DND-41 (cell line): ENCODE measurements around the gene NFASC.

Source experiments
- ATAC-seq: fragments of 200-7000 bp; cut with Tn5 transposase; 3 replicates; pipeline ENCODE4 v1.9.1; 2021; ENCODE audit warnings: low read depth; ENCODE audit not compliant: insufficient read depth
- DNase-seq: peaks from one replicate; pipeline ENCODE4 v3.0.0-alpha.2; 2020
- H2AFZ ChIP-seq: 2 replicates; pipeline ENCODE4 v1.6.0; 2012; ENCODE audit warnings: low read depth, low read length
- H3K27ac ChIP-seq: 2 replicates; pipeline ENCODE4 v1.5.1; 2012; ENCODE audit warnings: low read length, inconsistent platforms
- H3K27me3 ChIP-seq: fragments of 200-600 bp; sonication (generic); 2 replicates; pipeline ENCODE4 v1.6.0; 2012; ENCODE audit warnings: low read length, mild to moderate bottlenecking, inconsistent platforms; ENCODE audit not compliant: insufficient read depth, poor library complexity
- H3K36me3 ChIP-seq: 2 replicates; pipeline ENCODE4 v1.5.1; 2012; ENCODE audit warnings: low read length, inconsistent platforms; ENCODE audit not compliant: insufficient read depth
- H3K4me1 ChIP-seq: 2 replicates; pipeline ENCODE4 v1.5.1; 2012; ENCODE audit warnings: mild to moderate bottlenecking, low read length; ENCODE audit not compliant: insufficient read depth
- H3K4me2 ChIP-seq: 2 replicates; pipeline ENCODE4 v1.6.0; 2012; ENCODE audit warnings: mild to moderate bottlenecking, moderate library complexity, low read length, inconsistent platforms; ENCODE audit not compliant: insufficient read depth
- H3K4me3 ChIP-seq, 2 experiments: fragments of 200-600 bp in 1 of 2; shearing (Covaris generic) in 1 of 2; 2 replicates each; pipeline ENCODE4 v1.5.1; 2012 to 2016; ENCODE audit warnings: inconsistent platforms in 2 of 2, low read length in 2 of 2, mild to moderate bottlenecking in 2 of 2, low read depth in 1 of 2, moderate library complexity in 1 of 2
- H3K79me2 ChIP-seq: 2 replicates; pipeline ENCODE4 v1.6.0; 2012; ENCODE audit warnings: low read length, inconsistent platforms; ENCODE audit not compliant: insufficient read depth
- H3K9ac ChIP-seq: 2 replicates; pipeline ENCODE4 v1.6.0; 2012; ENCODE audit warnings: low read depth, mild to moderate bottlenecking, inconsistent platforms, low read length, moderate library complexity
- H3K9me3 ChIP-seq: 2 replicates; pipeline ENCODE4 v1.5.1; 2012; ENCODE audit warnings: low read length, moderate library complexity, mild to moderate bottlenecking, inconsistent platforms; ENCODE audit not compliant: insufficient read depth, severe bottlenecking
- H4K20me1 ChIP-seq: 2 replicates; pipeline ENCODE4 v1.6.0; 2012; ENCODE audit warnings: low read length; ENCODE audit not compliant: insufficient read depth
- CTCF ChIP-seq: IDR thresholded peaks from 2 replicates; pipeline ENCODE4 v1.5.1; 2012; ENCODE audit warnings: borderline replicate concordance, low read length, moderate library complexity, mild to moderate bottlenecking; ENCODE audit not compliant: poor library complexity, severe bottlenecking; ENCODE audit errors: extremely low read depth
- EZH2 ChIP-seq: IDR thresholded peaks from 3 replicates; pipeline ENCODE4 v1.6.1; 2012; ENCODE audit warnings: borderline replicate concordance, low read depth, mild to moderate bottlenecking, moderate library complexity, low read length, inconsistent platforms; ENCODE audit not compliant: severe bottlenecking

The NFASC gene

GRCh38 chr1:204902671-204903070, 32.0 kb downstream of the NFASC start:
- Histone ChIP-seq H2AFZ (no peak overlapping the region), H3K27ac (no peak overlapping the region), H3K36me3 (no peaks in the 10 kb centered on the region), H3K4me2 (no peak overlapping the region), H3K9ac (no peak overlapping the region), H4K20me1 (no peaks in the 10 kb centered on the region), H3K4me3 (no peak overlapping the region), H3K9me3 (no peaks in the 10 kb centered on the region), H3K79me2 (no peaks in the 10 kb centered on the region), H3K27me3 (peaks cover 29% of the 10 kb centered on the region), H3K4me1 (no peaks in the 10 kb centered on the region)
- ATAC-seq (no peak), DNase-seq (no peak)
- TF ChIP-seq EZH2, result no peak
- no peak for TF ChIP-seq CTCF

- Histone ChIP-seq H3K9ac (no peak overlapping the region), H3K9me3 (no peaks in the 10 kb centered on the region), H3K4me1 (no peaks in the 10 kb centered on the region), H4K20me1 (no peaks in the 10 kb centered on the region), H3K4me3 (no peak overlapping the region), H3K27ac (no peak overlapping the region), H3K36me3 (no peaks in the 10 kb centered on the region), H3K27me3 (peaks cover 25% of the 10 kb centered on the region), H3K79me2 (no peaks in the 10 kb centered on the region), H2AFZ (no peak overlapping the region), H3K4me2 (no peak overlapping the region)
- DNase-seq (no peak), ATAC-seq (no peak)
- no peak for TF ChIP-seq EZH2
- no peak for TF ChIP-seq CTCF
These were observed 33.7 kb downstream of the NFASC start for GRCh38 chr1:204904228-204904810.

- Histone ChIP-seq H3K4me2 (no peak overlapping the region), H3K27ac (no peak overlapping the region), H3K36me3 (no peaks in the 10 kb centered on the region), H3K4me1 (no peaks in the 10 kb centered on the region), H3K9ac (no peak overlapping the region), H3K4me3 (no peak overlapping the region), H3K9me3 (no peaks in the 10 kb centered on the region), H3K79me2 (no peaks in the 10 kb centered on the region), H4K20me1 (no peaks in the 10 kb centered on the region), H2AFZ (no peak overlapping the region), H3K27me3 (peaks cover 10% of the 10 kb centered on the region)
- TF ChIP-seq EZH2 (no peak), CTCF (no peak)
- DNase-seq, result no peak
- no peak for ATAC-seq
These were observed 38.4 kb downstream of the NFASC start for GRCh38 chr1:204909109-204909508.
